Neutrophil (primary cell): Measurements from ENCODE around the gene EPB41L4B.
"Not testable (repeated sequence)": the region's sequence is repeated elsewhere in the genome, so short reads cannot be mapped to it uniquely, and the experiment has no call there.

Source experiments
- H3K27ac ChIP-seq: fragments of 200-600 bp; sonication (generic); 2 replicates; pipeline ENCODE4 v1.5.1; 2016; ENCODE audit warnings: mild to moderate bottlenecking, moderate library complexity
- H3K27me3 ChIP-seq: fragments of 200-600 bp; sonication (generic); 2 replicates; pipeline ENCODE4 v1.6.0; 2016; ENCODE audit warnings: mild to moderate bottlenecking
- H3K36me3 ChIP-seq: fragments of 200-600 bp; sonication (generic); 2 replicates; pipeline ENCODE4 v1.5.1; 2017
- H3K4me1 ChIP-seq, 2 experiments: fragments of 200-600 bp in 1 of 2; sonication (generic) in 1 of 2; 1 replicate in 1 of 2; 2 replicates in 1 of 2; pipeline versions ENCODE4 v1.5.1 to v1.6.1; 2013 to 2016; ENCODE audit warnings: low read depth in 1 of 2, low read length in 1 of 2, mild to moderate bottlenecking in 1 of 2, moderate library complexity in 1 of 2; ENCODE audit not compliant: control insufficient read depth in 1 of 2, insufficient read depth in 1 of 2
- H3K4me3 ChIP-seq, 2 experiments: fragments of 200-600 bp in 1 of 2; sonication (generic) in 1 of 2; 1 replicate in 1 of 2; 2 replicates in 1 of 2; pipeline ENCODE4 v1.5.1; 2013 to 2016; ENCODE audit warnings: low read depth in 1 of 2, low read length in 1 of 2, mild to moderate bottlenecking in 1 of 2, moderate library complexity in 1 of 2
- H3K9me3 ChIP-seq: fragments of 200-600 bp; sonication (generic); 2 replicates; pipeline ENCODE4 v1.5.1; 2016
- CTCF ChIP-seq: fragments of 200-600 bp; sonication (generic); IDR thresholded peaks from 2 replicates; pipeline ENCODE4 v1.5.1; 2016; ENCODE audit warnings: antibody characterized with exemption

EPB41L4B gene

GRCh38 chr9:109133533-109133932 is 187.3 kb downstream of the EPB41L4B start:
- Histone ChIP-seq H3K27me3 (no peaks in the 10 kb centered on the region), H3K27ac (no peak overlapping the region), H3K9me3 (no peaks in the 10 kb centered on the region), H3K4me3 (no peak overlapping the region), H3K36me3 (no peaks in the 10 kb centered on the region), H3K4me1 (no peaks in the 10 kb centered on the region)
- no peak for TF ChIP-seq CTCF

DNA sequence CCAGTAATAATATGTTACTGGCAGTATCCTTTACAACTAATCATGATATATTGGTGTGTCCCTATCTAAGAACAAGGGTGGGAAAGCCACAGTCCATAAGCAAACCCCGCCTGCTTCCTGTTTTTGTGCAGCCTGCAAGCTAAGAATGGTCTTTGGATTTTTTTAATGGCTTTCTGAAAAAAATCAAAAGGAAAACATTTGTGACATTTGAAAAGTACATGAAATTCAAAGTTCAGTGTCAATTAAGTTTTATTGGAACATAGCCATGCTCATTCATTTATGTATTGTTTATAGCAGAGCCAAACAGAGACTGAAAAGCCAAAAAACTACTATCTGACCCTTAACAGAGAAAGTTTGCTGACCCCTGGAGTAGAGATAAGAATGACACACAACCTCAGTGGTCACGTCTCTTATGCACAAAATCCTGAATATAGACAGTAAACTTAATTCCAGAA is 188.3 kb downstream of the EPB41L4B start:
- H3K9me3 ChIP-seq = no peaks in the 10 kb centered on the region
- H3K4me1 ChIP-seq = no peaks in the 10 kb centered on the region
- no peak overlapping the region for H3K27ac ChIP-seq
- no peaks in the 10 kb centered on the region for H3K27me3 ChIP-seq
- H3K36me3 ChIP-seq = no peaks in the 10 kb centered on the region
- TF ChIP-seq CTCF = no peak
- no peak overlapping the region for H3K4me3 ChIP-seq

GRCh38 chr9:109129470-109130197 is 191.2 kb downstream of the EPB41L4B start:
- no peak for TF ChIP-seq CTCF
- Histone ChIP-seq H3K9me3 (no peaks in the 10 kb centered on the region), H3K4me1 (no peaks in the 10 kb centered on the region), H3K27ac (no peak overlapping the region), H3K36me3 (no peaks in the 10 kb centered on the region), H3K27me3 (no peaks in the 10 kb centered on the region), H3K4me3 (no peak overlapping the region)

GRCh38 chr9:109126671-109127070 is 194.2 kb downstream of the EPB41L4B start:
- not testable (repeated sequence) for H3K27ac ChIP-seq, H3K36me3 ChIP-seq, H3K4me1 ChIP-seq, H3K4me3 ChIP-seq, H3K27me3 ChIP-seq, H3K9me3 ChIP-seq

- TF ChIP-seq CTCF = no peak
- Histone ChIP-seq H3K27ac (no peak overlapping the region), H3K4me3 (no peak overlapping the region), H3K9me3 (no peaks in the 10 kb centered on the region), H3K27me3 (no peaks in the 10 kb centered on the region), H3K4me1 (peaks cover 13 to 16% of the 10 kb centered on the region in 2 experiments), H3K36me3 (no peaks in the 10 kb centered on the region)
Observed at GRCh38 chr9:109124121-109124520, 196.7 kb downstream of the EPB41L4B start.

GRCh38 chr9:109122726-109123621 is 197.9 kb downstream of the EPB41L4B start:
- Histone ChIP-seq H3K4me3 (no peak overlapping the region), H3K36me3 (no peaks in the 10 kb centered on the region), H3K27ac (peak overlapping the region; percentile 51), H3K4me1 (peaks cover 24 to 26% of the 10 kb centered on the region in 2 experiments), H3K9me3 (no peaks in the 10 kb centered on the region), H3K27me3 (no peaks in the 10 kb centered on the region)
- no peak for TF ChIP-seq CTCF
